IMR-90 (cell line): ENCODE measurements around the gene PCARE. TPM values are rescaled to one million over a fixed set of nuclear protein-coding genes. Genes with fewer than 3 reads are reported as not detected.

Experiments used
- ATAC-seq: fragments of 200-7000 bp; cut with Tn5 transposase; 2 replicates; pipeline ENCODE4 v1.9.1; 2020; ENCODE audit warnings: low read depth, mild to moderate bottlenecking, moderate library complexity
- BruUV-seq: library from RNA; stranded (reverse); fragments of 400-500 nt; replicated peaks from 2 replicates; lab custom pipeline; 2021; lab: Mats Ljungman, UMichigan
- CTCF ChIA-PET: fragments of 300-600 bp; formaldehyde crosslinking; extraction: SDS; loops from one replicate; lab custom pipeline; 2021; ENCODE audit warnings: antibody characterized with exemption; lab: Yijun Ruan, JAX
- POLR2A ChIA-PET: fragments of 300-600 bp; sonication (Branson Sonifier 250); formaldehyde crosslinking; loops from one replicate; lab custom pipeline; 2022; ENCODE audit warnings: antibody characterized with exemption; ENCODE audit not compliant: unreplicated experiment; lab: Charles Lee
- DNase-seq: peaks from one replicate; pipeline ENCODE4 v3.0.0; 2013
- H2AFZ ChIP-seq: replicated peaks from 2 replicates; pipeline ENCODE3; 2013; ENCODE audit warnings: low read length, mild to moderate bottlenecking; ENCODE audit not compliant: poor library complexity
- H2AK5ac ChIP-seq: 2 replicates; pipeline ENCODE4 v1.6.1; 2013; ENCODE audit warnings: low read depth, low read length, inconsistent platforms
- H2AK9ac ChIP-seq: replicated peaks from 2 replicates; pipeline ENCODE3; 2013; ENCODE audit warnings: mild to moderate bottlenecking, low read depth, low read length, moderate library complexity; ENCODE audit not compliant: poor library complexity
- H2BK120ac ChIP-seq: 2 replicates; pipeline ENCODE4 v1.6.1; 2013; ENCODE audit warnings: low read depth, low read length, inconsistent platforms
- H2BK15ac ChIP-seq: 3 replicates; pipeline ENCODE4 v1.6.1; 2013; ENCODE audit warnings: low read depth, low read length, inconsistent platforms
- H2BK20ac ChIP-seq: 2 replicates; pipeline ENCODE4 v1.6.1; 2013; ENCODE audit warnings: low read depth, mild to moderate bottlenecking, inconsistent platforms, low read length, moderate library complexity
- H2BK5ac ChIP-seq: 2 replicates; pipeline ENCODE4 v1.6.1; 2013; ENCODE audit warnings: mild to moderate bottlenecking, low read depth, low read length, inconsistent platforms; ENCODE audit not compliant: poor library complexity, severe bottlenecking
- H3K14ac ChIP-seq: replicated peaks from 2 replicates; pipeline ENCODE4 v1.6.1; 2013; ENCODE audit warnings: low read depth, low read length, inconsistent platforms
- H3K18ac ChIP-seq: 2 replicates; pipeline ENCODE4 v1.6.1; 2013; ENCODE audit warnings: low read depth, low read length, control low read depth
- H3K23ac ChIP-seq: 2 replicates; pipeline ENCODE4 v1.6.1; 2013; ENCODE audit warnings: low read depth, low read length, inconsistent platforms
- H3K27ac ChIP-seq: 2 replicates; pipeline ENCODE4 v1.5.1; 2013; ENCODE audit warnings: mild to moderate bottlenecking, control low read depth, low read length; ENCODE audit not compliant: insufficient read depth
- H3K27me3 ChIP-seq: 2 replicates; pipeline ENCODE4 v1.6.1; 2013; ENCODE audit warnings: low read length; ENCODE audit not compliant: control insufficient read depth, insufficient read depth
- H3K36me3 ChIP-seq: 2 replicates; pipeline ENCODE4 v1.6.1; 2013; ENCODE audit warnings: low read length, mixed read lengths; ENCODE audit not compliant: control insufficient read depth, insufficient read depth
- H3K4ac ChIP-seq: 2 replicates; pipeline ENCODE4 v1.6.1; 2013; ENCODE audit warnings: low read depth, low read length, inconsistent platforms
- H3K4me1 ChIP-seq: 2 replicates; pipeline ENCODE4 v1.6.1; 2013; ENCODE audit warnings: low read length, mixed read lengths; ENCODE audit not compliant: control insufficient read depth, insufficient read depth
- H3K4me2 ChIP-seq: 2 replicates; pipeline ENCODE4 v1.6.1; 2013; ENCODE audit warnings: low read depth, mild to moderate bottlenecking, control low read depth, low read length, moderate library complexity
- H3K4me3 ChIP-seq: 2 replicates; pipeline ENCODE4 v1.5.1; 2013; ENCODE audit warnings: low read depth, mild to moderate bottlenecking, control low read depth, low read length, moderate library complexity; ENCODE audit not compliant: insufficient read depth
- H3K56ac ChIP-seq: 2 replicates; pipeline ENCODE4 v1.6.1; 2013; ENCODE audit warnings: low read length, inconsistent platforms; ENCODE audit not compliant: insufficient read depth; ENCODE audit errors: extremely low read depth
- H3K79me1 ChIP-seq, 2 experiments: 2 replicates each; pipeline ENCODE4 v1.6.1; 2013; ENCODE audit warnings: low read length in 2 of 2, inconsistent platforms in 1 of 2, low read depth in 1 of 2
- H3K9ac ChIP-seq: 2 replicates; pipeline ENCODE4 v1.6.1; 2013; ENCODE audit warnings: low read depth, low read length, control low read depth
- H3K9me1 ChIP-seq: 2 replicates; pipeline ENCODE4 v1.6.1; 2013; ENCODE audit warnings: low read length, inconsistent platforms; ENCODE audit not compliant: insufficient read depth
- H3K9me3 ChIP-seq: 2 replicates; pipeline ENCODE4 v1.6.1; 2013; ENCODE audit warnings: low read length; ENCODE audit not compliant: control insufficient read depth, insufficient read depth
- H4K20me1 ChIP-seq: 2 replicates; pipeline ENCODE4 v1.6.1; 2013; ENCODE audit warnings: low read length, inconsistent platforms; ENCODE audit not compliant: insufficient read depth
- H4K5ac ChIP-seq: 2 replicates; pipeline ENCODE4 v1.6.1; 2013; ENCODE audit warnings: mild to moderate bottlenecking, low read depth, low read length, control low read depth
- H4K8ac ChIP-seq, 2 experiments: 2 replicates each; pipeline ENCODE4 v1.6.1; 2013; ENCODE audit warnings: low read depth in 2 of 2, low read length in 2 of 2, control low read depth in 1 of 2, inconsistent platforms in 1 of 2
- H4K91ac ChIP-seq: 2 replicates; pipeline ENCODE4 v1.6.1; 2013; ENCODE audit warnings: low read depth, low read length, inconsistent platforms; ENCODE audit not compliant: insufficient read depth
- BHLHE40 ChIP-seq: fragments of 150-350 bp; IDR thresholded peaks from 2 replicates; pipeline ENCODE4 v1.6.1; 2016; ENCODE audit warnings: mild to moderate bottlenecking, low read depth, low read length
- CHD1 ChIP-seq: IDR thresholded peaks from 2 replicates; pipeline ENCODE4 v1.6.1; 2012; ENCODE audit warnings: low read depth, low read length, improper control_type of control experiment
- MAFK ChIP-seq: IDR thresholded peaks from 2 replicates; pipeline ENCODE4 v1.6.1; 2012; ENCODE audit warnings: low read depth, low read length, improper control_type of control experiment
- MXI1 ChIP-seq: IDR thresholded peaks from 2 replicates; pipeline ENCODE4 v1.6.1; 2012; ENCODE audit warnings: low read depth, mild to moderate bottlenecking, low read length, moderate library complexity, borderline replicate concordance
- POLR2A ChIP-seq: IDR thresholded peaks from 2 replicates; pipeline ENCODE4 v1.6.1; 2012; ENCODE audit warnings: mild to moderate bottlenecking, low read depth, low read length
- SMC3 ChIP-seq: fragments of 150-350 bp; IDR thresholded peaks from 2 replicates; pipeline ENCODE4 v1.6.1; 2016; ENCODE audit warnings: low read depth, mild to moderate bottlenecking, antibody characterized with exemption, low read length, moderate library complexity
- WGBS, 2 experiments: methylation state at CpG; one replicate each; pipeline versions ENCODE4 v1.1.5 to v1.1.7; 2013; ENCODE audit warnings: missing lambda C conversion rate in 2 of 2; ENCODE audit not compliant: insufficient read length in 1 of 2; ENCODE audit errors: extremely low coverage in 2 of 2; 5-methylcytosine and 5-hydroxymethylcytosine counted together
- dilution Hi-C: fragments of 300-500 bp; cut with HindIII; formaldehyde crosslinking; loops from one replicate; pipeline ENCODE4 v1.14.3; 2018; ENCODE audit warnings: low sequenced_read_pairs; ENCODE audit not compliant: unreplicated experiment
- in situ Hi-C: fragments of 300-500 bp; cut with MboI; formaldehyde crosslinking; loops from 3 replicates; pipeline ENCODE4 v1.14.3; 2019; ENCODE audit warnings: low sequenced_read_pairs, inconsistent platforms, mixed read lengths
- intact Hi-C: fragments of 100-400 bp; cut with micrococcal nuclease; formaldehyde crosslinking; loops from 2 replicates; pipeline ENCODE4 v1.10.0; 2022
- polyA plus RNA-seq, 3 experiments: library from polyadenylated mRNA; depleted of rRNA; stranded (reverse); fragments of >200 nt; gene quantifications; 2 replicates each; pipeline ENCODE4 v1.2.3, GENCODE V29; 2012; ENCODE audit warnings: low replicate concordance in 1 of 3
- total RNA-seq: library from RNA; depleted of rRNA; stranded (reverse); fragments of >200 nt; gene quantifications from 2 replicates; pipeline ENCODE4 v1.2.3, GENCODE V29; 2012
- TF ChIP-seq, protein P1 (sequence below): conservative IDR thresholded peaks from 2 replicates; pipeline ENCODE4 v1.5.1; 2012; ENCODE audit warnings: mild to moderate bottlenecking, low read depth, low read length, improper control_type of control experiment

PCARE gene
- total and polyA plus RNA-seq, 2 of the 4 experiments (the other 2 are of a cell fraction) = not detected

DNA sequence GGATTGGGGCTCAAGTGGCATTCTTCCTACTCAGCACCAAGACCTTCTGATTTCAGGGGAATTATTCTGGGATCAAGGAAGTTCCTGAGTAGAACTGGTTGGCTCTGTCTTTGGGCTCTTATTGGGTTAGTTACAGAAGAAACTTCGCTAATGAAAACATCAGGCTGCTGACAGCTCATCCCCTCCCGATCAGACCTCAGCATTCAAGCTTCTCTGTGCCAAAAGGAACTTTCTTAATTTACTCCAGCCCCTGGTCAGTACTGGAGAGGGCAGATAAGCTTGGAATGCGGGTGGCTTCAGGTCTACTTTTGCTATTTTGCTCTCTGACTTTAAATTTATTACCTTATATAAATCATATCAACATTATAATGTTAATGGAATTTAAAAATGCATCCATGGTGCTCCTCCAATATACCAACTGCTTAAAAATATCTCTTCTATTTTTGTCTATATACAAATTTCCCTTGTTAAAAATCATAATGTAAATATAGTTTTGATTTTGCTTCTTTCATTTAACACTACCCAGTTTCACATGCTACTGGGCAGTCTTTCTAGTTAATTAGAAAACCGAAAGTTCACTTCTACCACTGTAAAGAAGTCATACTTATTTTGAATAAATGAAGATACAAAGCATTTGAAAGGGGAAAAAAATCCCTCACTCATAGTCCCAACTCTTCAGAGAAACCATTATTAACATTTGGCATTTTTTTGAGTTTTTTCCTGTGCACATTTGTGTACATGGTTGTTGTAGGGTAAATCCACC, 34.4 kb downstream of the PCARE start:
- Histone ChIP-seq H2BK20ac (no peak overlapping the region), H4K20me1 (no peaks in the 10 kb centered on the region), H3K14ac (no peak overlapping the region), H3K36me3 (no peaks in the 10 kb centered on the region), H3K4me1 (peaks cover 3% of the 10 kb centered on the region), H3K9ac (no peak overlapping the region), H2BK15ac (no peak overlapping the region), H3K23ac (no peak overlapping the region), H4K5ac (no peak overlapping the region), H3K9me3 (no peaks in the 10 kb centered on the region), H3K4me2 (no peak overlapping the region), H3K4me3 (no peak overlapping the region), H3K18ac (no peak overlapping the region), H2AK9ac (no peak overlapping the region), H3K27me3 (no peaks in the 10 kb centered on the region), H3K4ac (no peak overlapping the region), H2AFZ (no peak overlapping the region), H2BK5ac (no peak overlapping the region), H4K8ac (no peak overlapping the region), H2AK5ac (no peak overlapping the region), H3K56ac (no peak overlapping the region), H4K91ac (no peak overlapping the region), H2BK120ac (no peak overlapping the region), H3K27ac (no peak overlapping the region), H3K9me1 (peaks cover 5% of the 10 kb centered on the region; the same call in 1 of the 2 replicates), H3K79me1 (no peaks in the 10 kb centered on the region)
- dilution Hi-C loops (no loop called here), intact Hi-C loops (no loop called here), in situ Hi-C loops (no loop called here)
- TF ChIP-seq POLR2A (no peak), MAFK (no peak), MXI1 (no peak), SMC3 (no peak), BHLHE40 (no peak), CHD1 (no peak)
- TF ChIP-seq, protein P1, sequence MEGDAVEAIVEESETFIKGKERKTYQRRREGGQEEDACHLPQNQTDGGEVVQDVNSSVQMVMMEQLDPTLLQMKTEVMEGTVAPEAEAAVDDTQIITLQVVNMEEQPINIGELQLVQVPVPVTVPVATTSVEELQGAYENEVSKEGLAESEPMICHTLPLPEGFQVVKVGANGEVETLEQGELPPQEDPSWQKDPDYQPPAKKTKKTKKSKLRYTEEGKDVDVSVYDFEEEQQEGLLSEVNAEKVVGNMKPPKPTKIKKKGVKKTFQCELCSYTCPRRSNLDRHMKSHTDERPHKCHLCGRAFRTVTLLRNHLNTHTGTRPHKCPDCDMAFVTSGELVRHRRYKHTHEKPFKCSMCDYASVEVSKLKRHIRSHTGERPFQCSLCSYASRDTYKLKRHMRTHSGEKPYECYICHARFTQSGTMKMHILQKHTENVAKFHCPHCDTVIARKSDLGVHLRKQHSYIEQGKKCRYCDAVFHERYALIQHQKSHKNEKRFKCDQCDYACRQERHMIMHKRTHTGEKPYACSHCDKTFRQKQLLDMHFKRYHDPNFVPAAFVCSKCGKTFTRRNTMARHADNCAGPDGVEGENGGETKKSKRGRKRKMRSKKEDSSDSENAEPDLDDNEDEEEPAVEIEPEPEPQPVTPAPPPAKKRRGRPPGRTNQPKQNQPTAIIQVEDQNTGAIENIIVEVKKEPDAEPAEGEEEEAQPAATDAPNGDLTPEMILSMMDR = no peak
- no CpG with 5 or more reads among the region's 4 CpGs for whole genome bisulfite sequencing, 2 experiments
- CTCF ChIA-PET = no interaction called here
- POLR2A ChIA-PET = no interaction called here
- DNase-seq (no peak), ATAC-seq (no peak)
- BruUV-seq = no TSS peak
